T47D (cell line): ENCODE measurements around the gene MLLT3.
"Not testable (repeated sequence)": the region's sequence is repeated elsewhere in the genome, so short reads cannot be mapped to it uniquely, and the experiment has no call there.

Source experiments
- DNase-seq, 2 experiments: peaks; one replicate each; pipeline versions ENCODE4 v3.0.0 to v3.0.0-alpha.2; 2011 to 2012; ENCODE audit warnings: low read depth in 1 of 2, low spot score in 1 of 2
- JUND ChIP-seq: IDR thresholded peaks from 2 replicates; pipeline ENCODE4 v1.6.1; 2012; ENCODE audit warnings: low read depth
- in situ Hi-C: cut with HindIII; loops from 2 replicates; pipeline ENCODE4 v1.10.0; 2016; ENCODE audit warnings: low sequenced_read_pairs, low pct_unique_long_range_greater_than_20kb

Gene MLLT3

DNA sequence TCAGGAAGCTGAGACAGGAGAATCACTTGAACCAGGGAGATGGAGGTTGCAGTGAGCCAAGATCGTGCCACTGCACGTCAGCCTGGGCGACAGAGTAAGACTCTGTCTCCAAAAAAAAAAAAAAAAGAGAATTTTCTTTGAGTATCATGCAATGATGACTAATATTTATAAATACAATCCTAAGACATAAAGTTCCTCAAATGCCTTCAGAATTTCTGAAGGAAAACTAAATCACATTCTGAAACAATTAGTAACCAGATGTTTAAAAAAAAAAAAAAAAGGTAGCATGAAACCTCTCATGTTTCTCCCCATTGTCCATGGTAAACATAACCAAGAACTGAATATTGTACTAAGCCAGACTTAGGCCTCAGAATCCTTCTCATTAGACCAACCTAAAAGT lies 23.1 kb downstream of the MLLT3 start:
- TF ChIP-seq JUND, result no peak
- DNase-seq, result no peak
- in situ Hi-C loops, result no loop called here

GRCh38 chr9:20598367-20598766 lies 23.9 kb downstream of the MLLT3 start:
- in situ Hi-C loops, result no loop called here
- no peak for DNase-seq
- TF ChIP-seq JUND, result no peak

DNA sequence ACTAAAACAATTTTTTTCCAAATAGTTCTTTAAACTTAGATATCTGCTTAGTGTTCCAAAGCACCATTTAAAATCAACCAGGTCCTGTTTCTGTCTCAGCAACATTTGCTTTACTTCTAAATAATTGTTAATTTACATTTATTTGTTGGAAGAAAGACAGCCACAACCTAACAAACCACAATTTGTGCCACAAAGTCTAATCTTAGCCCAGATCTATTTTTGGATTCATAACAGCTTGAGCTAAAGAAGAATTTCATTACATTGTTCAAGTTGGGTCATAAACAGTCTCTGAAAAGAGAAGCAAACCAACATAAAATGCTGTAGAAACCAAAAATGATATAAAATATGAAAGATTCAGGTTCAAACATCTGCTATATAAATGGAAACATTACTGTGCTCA lies 24.4 kb downstream of the MLLT3 start:
- in situ Hi-C loops, result no loop called here
- no peak for TF ChIP-seq JUND
- DNase-seq, result no peak

GRCh38 chr9:20594608-20595007 lies 27.7 kb downstream of the MLLT3 start:
- DNase-seq, result no peak
- in situ Hi-C loops, result no loop called here
- no peak for TF ChIP-seq JUND

DNA sequence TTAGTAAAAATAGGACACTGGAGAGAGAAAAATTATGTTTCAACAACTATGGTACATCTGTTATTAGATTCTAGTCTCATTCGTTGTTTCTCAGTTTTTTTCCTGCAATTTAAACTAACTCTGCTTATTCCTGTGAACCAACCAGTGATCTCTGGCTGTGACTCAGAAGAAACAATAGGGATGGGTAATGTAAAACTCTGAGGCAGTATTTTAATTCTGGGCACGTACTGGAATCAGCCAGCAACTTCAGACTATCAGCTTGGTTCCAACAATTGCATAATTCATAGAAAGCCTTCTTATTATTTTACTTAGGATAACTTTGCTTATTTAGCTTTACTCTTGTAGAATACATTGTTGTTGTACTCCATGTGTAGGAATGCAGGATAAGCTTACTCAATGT lies 28.8 kb downstream of the MLLT3 start:
- no peak for TF ChIP-seq JUND
- in situ Hi-C loops, result no loop called here
- DNase-seq, result no peak

DNA sequence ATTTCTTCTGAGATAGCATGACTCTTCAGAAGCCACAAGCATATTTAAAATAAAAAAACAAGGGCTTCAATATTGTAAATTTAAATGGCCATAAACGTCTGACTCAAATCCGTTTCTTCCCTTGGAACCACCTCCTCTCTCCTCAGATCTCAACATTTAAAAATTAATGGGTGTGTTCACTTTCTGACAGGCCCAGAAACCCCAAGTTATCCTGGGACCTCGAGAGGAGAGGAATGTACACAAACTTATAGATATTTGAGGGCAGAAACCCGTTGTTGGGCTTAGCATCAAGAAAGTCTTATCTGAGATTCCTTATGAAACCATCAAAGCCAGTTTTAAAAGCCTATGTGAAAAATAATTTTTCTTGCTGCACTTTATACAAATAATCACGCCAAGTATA lies 29.2 kb downstream of the MLLT3 start:
- DNase-seq, result no peak
- in situ Hi-C loops, result no loop called here
- TF ChIP-seq JUND, result no peak

DNA sequence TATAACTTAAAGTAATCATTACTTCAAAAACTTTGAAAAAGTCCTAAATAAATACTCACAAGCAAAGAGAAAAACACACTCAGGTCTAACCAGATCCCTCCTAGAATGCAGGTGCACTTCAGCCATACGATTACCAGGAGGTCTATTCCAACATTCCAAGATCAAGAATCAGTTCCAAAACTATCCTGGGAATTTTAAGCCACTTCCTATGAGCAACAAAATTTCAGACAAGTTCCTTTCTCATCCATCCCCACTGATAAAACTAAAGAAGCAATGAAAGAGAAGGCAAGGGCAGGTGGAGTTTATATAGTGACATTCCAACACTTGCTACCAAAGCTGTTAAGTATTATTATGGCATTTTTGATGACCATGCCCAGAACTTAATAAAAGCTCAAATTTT lies 29.6 kb downstream of the MLLT3 start:
- TF ChIP-seq JUND, result no peak
- no peak for DNase-seq
- in situ Hi-C loops, result no loop called here

DNA sequence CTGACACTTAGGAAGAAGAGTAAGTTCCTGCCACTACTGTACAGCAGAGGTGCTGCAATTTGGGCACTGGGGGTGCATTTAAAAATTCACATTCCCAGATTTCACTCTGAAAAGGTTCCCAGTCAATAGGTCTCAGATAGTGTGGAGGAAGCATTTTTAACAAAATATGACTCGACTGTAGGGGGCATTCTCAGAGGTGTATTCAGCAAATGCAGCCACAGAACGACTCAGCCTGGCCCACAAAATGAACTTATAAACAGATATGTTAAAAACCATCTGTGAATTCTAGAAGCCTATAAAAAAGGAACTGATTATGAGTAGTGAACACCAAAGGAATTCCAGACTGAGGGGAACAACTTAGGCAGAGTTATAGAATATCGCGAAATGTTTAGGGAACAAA lies 31.1 kb downstream of the MLLT3 start:
- DNase-seq, result no peak
- in situ Hi-C loops, result no loop called here
- TF ChIP-seq JUND, result no peak

DNA sequence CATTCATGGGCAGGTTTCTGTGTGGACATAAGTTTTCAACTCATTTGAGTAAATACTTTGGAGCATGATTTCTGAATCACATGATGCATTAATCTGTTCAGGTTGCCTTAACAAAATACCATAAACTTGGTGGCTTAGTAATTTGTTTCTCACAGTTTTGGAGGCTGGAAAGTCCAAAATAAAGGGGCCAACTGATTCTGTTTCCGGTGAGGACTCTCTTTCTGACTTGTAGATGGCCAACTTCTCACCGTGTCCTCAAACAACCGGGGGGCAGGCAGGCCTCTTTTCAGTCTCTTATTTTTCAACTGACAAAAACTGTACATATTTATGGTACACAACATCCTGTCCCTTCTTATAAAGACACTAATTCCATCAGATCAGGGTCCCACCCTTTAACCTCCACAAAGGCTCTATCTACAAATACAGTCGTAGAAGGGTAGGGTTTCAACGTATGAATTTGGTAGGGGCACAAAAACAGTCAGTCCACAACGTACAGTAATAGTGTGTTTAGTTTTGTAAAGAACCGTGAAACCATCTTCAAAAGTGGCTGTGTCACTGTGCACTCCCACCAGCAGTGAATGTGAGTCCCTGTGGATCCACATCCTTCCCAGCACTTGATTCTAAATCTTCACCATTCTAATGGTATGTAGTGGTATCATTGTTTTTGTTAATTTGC lies 37.2 kb downstream of the MLLT3 start:
- in situ Hi-C loops, result no loop called here
- no peak for TF ChIP-seq JUND
- DNase-seq, result no peak

- in situ Hi-C loops, DNase-seq: not testable (repeated sequence)
Measured at GRCh38 chr9:20583088-20583487, 39.2 kb downstream of the MLLT3 start.

- DNase-seq, result no peak
- in situ Hi-C loops, result no loop called here
- no peak for TF ChIP-seq JUND
Measured at GRCh38 chr9:20582150-20582549, 40.1 kb downstream of the MLLT3 start.

DNA sequence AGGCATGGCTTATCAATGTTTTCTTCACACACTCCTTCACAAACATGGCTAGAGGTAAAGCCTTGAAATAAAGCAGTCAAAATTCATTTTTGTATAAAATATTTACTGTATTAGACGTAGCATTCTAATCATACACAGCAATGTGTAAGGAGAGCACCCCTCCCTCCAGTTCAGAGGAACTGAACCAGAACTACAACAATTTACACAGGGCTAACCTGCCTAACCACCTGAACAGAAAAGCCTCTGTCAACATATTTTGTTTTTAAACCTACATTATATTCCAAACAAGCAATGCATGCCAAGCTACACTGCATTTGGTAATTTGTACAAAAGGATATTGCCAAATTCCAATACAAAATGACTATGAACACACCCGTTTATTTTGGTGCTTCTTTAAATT lies 41.6 kb downstream of the MLLT3 start:
- TF ChIP-seq JUND, result no peak
- in situ Hi-C loops, result no loop called here

DNA sequence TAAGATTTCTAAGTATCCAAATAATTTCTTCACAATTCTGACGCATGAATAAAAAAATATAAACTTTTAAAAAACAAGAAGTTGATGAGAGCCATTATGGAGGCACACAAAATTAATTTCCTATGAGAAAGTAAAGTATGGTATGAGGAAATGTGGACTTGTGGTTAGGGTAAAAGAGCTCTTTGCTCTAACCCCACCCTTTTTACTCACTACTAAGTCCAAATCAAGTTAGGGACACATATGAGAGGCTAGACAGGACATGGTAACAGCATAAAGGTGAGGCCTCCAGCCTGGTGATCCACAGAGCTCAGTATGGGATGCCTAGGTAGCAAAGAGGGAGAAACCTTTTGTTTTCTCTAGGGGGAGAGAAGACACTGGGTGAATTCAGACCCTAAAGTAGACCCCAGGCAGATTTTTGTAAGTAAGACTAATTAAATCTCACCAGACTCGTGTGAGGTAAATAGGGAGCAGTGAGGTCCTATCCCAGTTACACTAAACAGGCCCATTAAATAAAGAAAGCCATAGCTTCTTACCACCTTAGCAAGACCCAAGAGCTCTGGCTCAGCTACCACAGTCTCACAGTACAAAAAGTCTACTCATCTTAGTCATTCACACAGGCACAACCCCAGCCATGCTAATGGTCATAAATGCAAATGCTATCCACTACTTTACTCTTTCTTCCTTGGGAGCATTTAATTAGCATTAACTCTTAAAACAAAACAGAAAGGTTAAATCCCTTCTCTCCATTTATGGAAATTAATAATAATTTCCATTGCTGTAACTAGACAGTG lies 42.6 kb downstream of the MLLT3 start:
- no peak for TF ChIP-seq JUND
- no peak for DNase-seq
- in situ Hi-C loops, result no loop called here

More for the DNA sequence above, 41.6 kb downstream of the MLLT3 start:
- DNase-seq, result peak; percentile 5 to 72
